A673 (cell line): ENCODE data around the gene GNAQ.

ENCODE experiments used
- CTCF ChIP-seq: fragments of 300-800, 200-600 bp; sonication (generic); conservative IDR thresholded peaks from 2 replicates; pipeline ENCODE4 v1.5.1; 2017; ENCODE audit warnings: low read depth, mild to moderate bottlenecking, antibody characterized with exemption, low read length, moderate library complexity, mixed read lengths
- EZH2 ChIP-seq: fragments of 200-600 bp; sonication (generic); IDR thresholded peaks from 2 replicates; pipeline ENCODE4 v1.6.1; 2017; ENCODE audit warnings: borderline replicate concordance, low read depth, mild to moderate bottlenecking, mixed read lengths, antibody characterized with exemption, low read length; ENCODE audit not compliant: poor library complexity, severe bottlenecking

GRCh38 chr9:77759391-77759790 lies 272.2 kb downstream of the GNAQ start:
- TF ChIP-seq CTCF, result no peak; the same call in 1 of the 2 replicates
- TF ChIP-seq EZH2, result no peak
